ENCODE results near the gene TMEM131. TPM values are rescaled to one million over a fixed set of nuclear protein-coding genes. Genes with fewer than 3 reads are reported as not detected.
"Not testable (repeated sequence)": the region's sequence is repeated elsewhere in the genome, so short reads cannot be mapped to it uniquely, and the experiment has no call there.

TMEM131 gene
- total RNA-seq, 3 donors from 2014 or later, result 58.3 to 110 (median 67.7) TPM

GRCh38 chr2:97924194-97924593, 71.6 kb downstream of the TMEM131 start:
- H3K36me3 ChIP-seq (ENCODE audit: low read depth), result no peaks in the 10 kb centered on the region
- no peak overlapping the region for H3K4me3 ChIP-seq
- intact Hi-C loops (cut with DNase I, micrococcal nuclease), result no loop called here
- H3K9me3 ChIP-seq, result no peaks in the 10 kb centered on the region
- no peak for TF ChIP-seq CTCF (IDR thresholded peaks at IDR 0.05)
- no peak for ATAC-seq
- H3K4me1 ChIP-seq (ENCODE audit: low read depth), result no peaks in the 10 kb centered on the region
- no peak for DNase-seq

GRCh38 chr2:97919858-97920257, 75.9 kb downstream of the TMEM131 start:
- Histone ChIP-seq H3K9me3 (no peaks in the 10 kb centered on the region), H3K4me1 (ENCODE audit: low read depth) (no peaks in the 10 kb centered on the region), H3K4me3 (no peak overlapping the region), H3K36me3 (ENCODE audit: low read depth) (no peaks in the 10 kb centered on the region)
- DNase-seq (no peak), ATAC-seq (no peak)
- intact Hi-C loops (cut with DNase I, micrococcal nuclease), result no loop called here
- TF ChIP-seq CTCF (IDR thresholded peaks at IDR 0.05), result no peak

- Histone ChIP-seq H3K36me3 (ENCODE audit: low read depth) (no peaks in the 10 kb centered on the region), H3K4me1 (ENCODE audit: low read depth) (peaks cover 6% of the 10 kb centered on the region), H3K9me3 (no peaks in the 10 kb centered on the region), H3K4me3 (no peak overlapping the region)
- no peak for TF ChIP-seq CTCF (IDR thresholded peaks at IDR 0.05)
- intact Hi-C loops (cut with DNase I, micrococcal nuclease), result no loop called here
- DNase-seq (no peak), ATAC-seq (no peak)
Measured at GRCh38 chr2:97918818-97919217, 76.9 kb downstream of the TMEM131 start.

- intact Hi-C loops (cut with DNase I, micrococcal nuclease); H3K4me3 ChIP-seq; H3K36me3 ChIP-seq (ENCODE audit: low read depth); ATAC-seq; H3K4me1 ChIP-seq (ENCODE audit: low read depth); H3K9me3 ChIP-seq; DNase-seq: not testable (repeated sequence)
Measured at GRCh38 chr2:97917668-97918067, 78.1 kb downstream of the TMEM131 start.

- DNase-seq, result no peak
- Histone ChIP-seq H3K4me1 (ENCODE audit: low read depth) (peaks cover 18% of the 10 kb centered on the region), H3K9me3 (no peaks in the 10 kb centered on the region), H3K4me3 (no peak overlapping the region), H3K36me3 (ENCODE audit: low read depth) (no peaks in the 10 kb centered on the region)
- intact Hi-C loops (cut with DNase I, micrococcal nuclease), result no loop called here
- TF ChIP-seq CTCF (IDR thresholded peaks at IDR 0.05), result no peak
- no peak for ATAC-seq
Measured at GRCh38 chr2:97914691-97915213, 81.0 kb downstream of the TMEM131 start.

- DNase-seq (no peak), ATAC-seq (no peak)
- Histone ChIP-seq H3K9me3 (no peaks in the 10 kb centered on the region), H3K4me1 (ENCODE audit: low read depth) (peaks cover 18% of the 10 kb centered on the region), H3K36me3 (ENCODE audit: low read depth) (no peaks in the 10 kb centered on the region), H3K4me3 (no peak overlapping the region)
- intact Hi-C loops (cut with DNase I, micrococcal nuclease), result no loop called here
- TF ChIP-seq CTCF (IDR thresholded peaks at IDR 0.05), result no peak
Measured at GRCh38 chr2:97913846-97914245, 81.9 kb downstream of the TMEM131 start.
